HFFc6 (cell line): ENCODE results near the gene BACE2. TPM values are rescaled to one million over a fixed set of nuclear protein-coding genes. Genes with fewer than 3 reads are reported as not detected.
"Not testable (repeated sequence)": the region's sequence is repeated elsewhere in the genome, so short reads cannot be mapped to it uniquely, and the experiment has no call there.

Experiments used
- DNase-seq: peaks from one replicate; pipeline ENCODE4 v3.0.0-alpha.2; 2018
- H3K27ac Mint-ChIP-seq: 2 replicates; pipeline ENCODE4 v1.8.0; 2020; ENCODE audit warnings: mild to moderate bottlenecking, mixed read lengths
- H3K27me3 Mint-ChIP-seq: 2 replicates; pipeline ENCODE4 v1.8.0; 2021; ENCODE audit warnings: mild to moderate bottlenecking, moderate library complexity, mixed read lengths; ENCODE audit not compliant: insufficient read depth
- H3K36me3 Mint-ChIP-seq: 2 replicates; pipeline ENCODE4 v1.8.0; 2021; ENCODE audit warnings: low read depth, mixed read lengths
- H3K4me1 Mint-ChIP-seq: 2 replicates; pipeline ENCODE4 v1.8.0; 2020; ENCODE audit warnings: low read depth, mixed read lengths
- H3K4me3 Mint-ChIP-seq: 2 replicates; pipeline ENCODE4 v1.8.0; 2020; ENCODE audit warnings: mild to moderate bottlenecking, moderate library complexity, mixed read lengths
- H3K9me3 Mint-ChIP-seq: 2 replicates; pipeline ENCODE4 v1.8.0; 2020; ENCODE audit warnings: mild to moderate bottlenecking, mixed read lengths
- total RNA-seq, 6 experiments: library from RNA; stranded (reverse); fragmentation: NEBNext Ultra II Directional; extraction: Animal tissue kit (Norgen Biotek cat#: 25700); gene quantifications; 2 replicates in 1 of 6; 3 replicates in 5 of 6; pipeline ENCODE4 v1.2.3, GENCODE V29; 2021
- TF ChIP-seq, protein P1 (sequence below): fragments of 200-600 bp; sonication (generic); IDR thresholded peaks from 2 replicates; pipeline ENCODE4 v1.5.0; 2021; ENCODE audit warnings: antibody characterized with exemption, mild to moderate bottlenecking

The BACE2 gene
- total RNA-seq, 6 experiments from 2014 or later: 2.8 to 13.2 (median 3.8) TPM

DNA sequence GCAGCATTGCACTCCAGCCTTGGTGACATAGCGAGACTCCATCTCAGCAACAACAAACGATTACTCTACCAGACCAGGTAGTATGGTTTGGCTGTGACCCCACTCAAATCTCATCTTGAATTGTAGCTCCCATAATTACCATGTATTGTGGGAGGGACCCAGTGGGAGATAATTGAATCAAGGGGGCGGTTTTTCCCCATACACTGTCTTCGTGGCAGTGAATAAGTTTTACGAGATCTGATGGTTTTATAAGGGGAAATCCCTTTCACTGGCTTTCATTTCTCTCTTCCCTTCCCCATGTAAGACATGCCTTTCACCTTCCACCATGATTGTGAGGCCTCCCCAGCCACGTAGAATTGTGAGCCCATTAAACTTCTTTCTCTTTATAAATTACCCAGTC is 66.0 kb downstream of the BACE2 start:
- no peak overlapping the region for H3K27ac Mint-ChIP-seq
- H3K9me3 Mint-ChIP-seq: peaks cover 29% of the 10 kb centered on the region
- TF ChIP-seq, protein P1, sequence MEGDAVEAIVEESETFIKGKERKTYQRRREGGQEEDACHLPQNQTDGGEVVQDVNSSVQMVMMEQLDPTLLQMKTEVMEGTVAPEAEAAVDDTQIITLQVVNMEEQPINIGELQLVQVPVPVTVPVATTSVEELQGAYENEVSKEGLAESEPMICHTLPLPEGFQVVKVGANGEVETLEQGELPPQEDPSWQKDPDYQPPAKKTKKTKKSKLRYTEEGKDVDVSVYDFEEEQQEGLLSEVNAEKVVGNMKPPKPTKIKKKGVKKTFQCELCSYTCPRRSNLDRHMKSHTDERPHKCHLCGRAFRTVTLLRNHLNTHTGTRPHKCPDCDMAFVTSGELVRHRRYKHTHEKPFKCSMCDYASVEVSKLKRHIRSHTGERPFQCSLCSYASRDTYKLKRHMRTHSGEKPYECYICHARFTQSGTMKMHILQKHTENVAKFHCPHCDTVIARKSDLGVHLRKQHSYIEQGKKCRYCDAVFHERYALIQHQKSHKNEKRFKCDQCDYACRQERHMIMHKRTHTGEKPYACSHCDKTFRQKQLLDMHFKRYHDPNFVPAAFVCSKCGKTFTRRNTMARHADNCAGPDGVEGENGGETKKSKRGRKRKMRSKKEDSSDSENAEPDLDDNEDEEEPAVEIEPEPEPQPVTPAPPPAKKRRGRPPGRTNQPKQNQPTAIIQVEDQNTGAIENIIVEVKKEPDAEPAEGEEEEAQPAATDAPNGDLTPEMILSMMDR: no peak
- no peaks in the 10 kb centered on the region for H3K4me1 Mint-ChIP-seq
- peaks cover 5% of the 10 kb centered on the region for H3K27me3 Mint-ChIP-seq
- H3K4me3 Mint-ChIP-seq: no peak overlapping the region
- DNase-seq: no peak
- H3K36me3 Mint-ChIP-seq: peaks cover 5% of the 10 kb centered on the region; the same call in 1 of the 2 replicates

DNA sequence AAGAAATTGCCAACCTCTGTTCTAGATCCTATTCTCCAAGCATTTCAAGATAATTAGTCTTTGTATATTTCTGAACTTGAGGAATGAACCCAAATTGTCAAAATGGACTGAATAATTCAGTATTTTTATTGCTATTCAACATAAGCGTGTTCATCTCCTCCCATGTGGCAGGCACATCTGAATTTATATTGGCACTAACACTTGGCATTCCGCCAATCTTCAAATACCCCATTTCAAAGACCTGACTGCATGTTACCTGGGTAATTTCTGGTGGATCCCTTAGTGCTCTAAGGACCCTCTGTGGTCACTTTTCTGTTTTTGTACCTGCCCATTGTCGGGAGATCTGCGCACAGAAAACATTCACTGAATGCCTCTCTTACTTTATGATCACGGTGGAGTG is 66.6 kb downstream of the BACE2 start:
- Mint-ChIP-seq H3K4me1 (no peaks in the 10 kb centered on the region), H3K27me3 (peaks cover 5% of the 10 kb centered on the region), H3K4me3 (no peak overlapping the region), H3K9me3 (peaks cover 29% of the 10 kb centered on the region), H3K27ac (no peak overlapping the region), H3K36me3 (peaks cover 5% of the 10 kb centered on the region; the same call in 1 of the 2 replicates)
- TF ChIP-seq, protein P1: no peak
- no peak for DNase-seq

DNA sequence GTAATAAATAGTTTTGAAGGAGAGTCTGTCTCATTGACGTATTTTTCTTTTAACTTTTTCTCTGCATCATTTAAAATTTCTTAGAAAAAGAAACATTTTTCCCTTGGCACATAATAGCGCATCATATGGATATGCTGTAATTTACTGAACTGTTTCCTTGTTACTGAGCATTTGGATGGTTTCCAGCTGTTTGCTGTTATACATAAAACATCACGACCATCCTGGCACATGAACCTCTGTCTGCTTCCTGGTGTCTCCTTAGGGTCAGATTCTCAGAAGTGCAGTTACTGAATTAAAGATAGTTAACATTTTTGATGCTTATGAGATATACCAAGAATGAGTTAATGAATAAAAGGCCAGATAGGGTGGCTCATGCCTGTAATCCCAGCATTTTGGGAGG is 67.2 kb downstream of the BACE2 start:
- DNase-seq: no peak
- Mint-ChIP-seq H3K36me3 (peaks cover 5% of the 10 kb centered on the region; the same call in 1 of the 2 replicates), H3K4me1 (no peaks in the 10 kb centered on the region), H3K27me3 (peaks cover 4% of the 10 kb centered on the region), H3K27ac (no peak overlapping the region), H3K4me3 (no peak overlapping the region), H3K9me3 (peaks cover 28% of the 10 kb centered on the region)
- TF ChIP-seq, protein P1: no peak

DNA sequence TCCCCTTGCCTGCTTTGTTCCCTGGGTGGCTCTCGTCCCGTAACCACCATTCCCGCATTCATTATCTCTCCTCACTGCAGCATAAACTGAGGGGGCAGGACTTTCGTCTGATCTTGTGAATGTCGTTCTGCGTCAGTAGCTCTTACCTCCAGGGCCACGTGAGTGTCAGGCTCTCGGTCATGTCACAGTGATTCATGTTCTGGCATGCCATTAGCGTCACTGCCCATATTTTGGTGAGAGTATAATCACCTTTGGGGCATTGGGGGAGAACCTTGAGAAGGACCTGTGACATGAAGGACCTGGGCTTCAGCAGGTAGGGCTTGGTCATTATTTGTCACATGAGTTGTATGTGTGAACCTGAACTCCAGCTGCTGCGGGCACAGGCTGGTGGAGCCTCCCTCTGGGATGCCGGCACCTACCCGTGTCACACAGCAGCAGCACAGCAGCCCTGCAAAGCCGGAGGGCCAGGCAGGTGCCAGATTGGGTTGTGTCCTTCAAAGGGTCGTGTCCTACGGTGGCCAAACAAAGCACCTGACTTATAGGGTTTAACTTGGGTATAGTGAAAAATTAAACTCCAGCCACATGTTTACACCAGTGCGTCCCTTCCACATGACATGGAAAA is 68.5 kb downstream of the BACE2 start:
- peaks cover 5% of the 10 kb centered on the region; the same call in 1 of the 2 replicates for H3K36me3 Mint-ChIP-seq
- H3K27ac Mint-ChIP-seq: no peak overlapping the region
- H3K4me1 Mint-ChIP-seq: no peaks in the 10 kb centered on the region
- DNase-seq: no peak
- TF ChIP-seq, protein P1: no peak
- peaks cover 28% of the 10 kb centered on the region for H3K9me3 Mint-ChIP-seq
- no peak overlapping the region for H3K4me3 Mint-ChIP-seq
- peaks cover 4% of the 10 kb centered on the region for H3K27me3 Mint-ChIP-seq

DNA sequence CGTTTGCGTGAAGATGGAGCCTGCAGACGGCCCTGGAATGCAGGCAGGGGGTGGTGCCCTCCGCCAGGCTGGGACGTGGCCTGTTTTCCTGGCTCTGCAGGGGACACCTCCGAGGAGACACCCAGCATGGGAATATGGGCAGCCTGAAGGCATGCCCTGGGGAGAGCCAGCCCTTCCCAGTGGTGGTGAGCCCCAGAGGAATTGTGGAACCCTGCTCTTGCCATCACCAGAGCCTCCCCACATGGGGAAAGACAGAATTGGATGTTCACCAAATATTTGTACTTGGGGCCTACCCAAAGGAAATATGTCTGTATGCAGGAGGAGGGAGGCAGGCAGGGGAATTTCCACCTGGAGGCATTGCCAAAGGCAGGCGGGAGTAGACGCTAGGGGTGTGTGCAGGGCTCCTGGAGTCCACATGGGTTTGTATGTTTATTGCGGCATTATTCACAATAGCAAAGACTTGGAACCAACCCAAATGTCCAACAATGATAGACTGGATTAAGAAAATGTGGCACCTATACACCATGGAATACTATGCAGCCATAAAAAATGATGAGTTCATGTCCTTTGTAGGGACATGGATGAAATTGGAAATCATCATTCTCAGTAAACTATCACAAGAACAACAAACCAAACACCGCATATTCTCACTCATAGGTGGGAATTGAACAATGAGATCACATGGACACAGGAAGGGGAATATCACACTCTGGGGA is 70.3 kb downstream of the BACE2 start:
- H3K36me3 Mint-ChIP-seq, H3K4me1 Mint-ChIP-seq, H3K27me3 Mint-ChIP-seq, H3K4me3 Mint-ChIP-seq, DNase-seq, H3K27ac Mint-ChIP-seq: not testable (repeated sequence)
- H3K9me3 Mint-ChIP-seq: peaks cover 30% of the 10 kb centered on the region

DNA sequence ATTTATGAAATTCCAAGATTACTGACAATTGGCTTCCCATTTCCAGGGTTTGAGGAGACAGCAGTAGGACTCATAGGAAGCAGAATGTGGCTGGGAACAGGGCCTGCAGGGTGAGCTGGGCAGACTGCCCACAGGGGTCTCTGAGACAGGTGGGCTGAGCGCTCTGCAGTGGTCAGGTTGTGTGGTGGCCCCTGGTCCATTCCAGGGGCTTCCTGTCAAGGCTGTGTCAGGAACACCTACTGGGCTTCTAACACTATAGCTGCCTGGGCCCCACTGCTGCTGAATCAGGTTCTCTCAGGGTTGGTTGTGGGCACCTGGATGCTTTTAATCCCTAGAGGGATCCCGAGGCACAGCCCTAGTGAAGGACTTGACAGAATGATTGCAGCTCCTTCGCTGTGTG is 72.1 kb downstream of the BACE2 start:
- Mint-ChIP-seq H3K4me3 (no peak overlapping the region), H3K36me3 (peaks cover 5% of the 10 kb centered on the region; the same call in 1 of the 2 replicates), H3K27me3 (no peaks in the 10 kb centered on the region; the same call in 1 of the 2 replicates), H3K9me3 (peaks cover 37% of the 10 kb centered on the region), H3K4me1 (no peaks in the 10 kb centered on the region), H3K27ac (no peak overlapping the region)
- DNase-seq: no peak
- TF ChIP-seq, protein P1: no peak
